H1 (cell line): ENCODE results near the gene ZNF500. TPM values are rescaled to one million over a fixed set of nuclear protein-coding genes. Genes with fewer than 3 reads are reported as not detected.

Source experiments
- CTCF ChIA-PET: fragments of 300-600 bp; sonication (Branson Sonifier 250); formaldehyde crosslinking; loops from one replicate; lab custom pipeline; 2021; ENCODE audit not compliant: partially characterized antibody; lab: Charles Lee
- POLR2A ChIA-PET: fragments of 300-600 bp; sonication (Branson Sonifier 250); formaldehyde crosslinking; loops from one replicate; lab custom pipeline; 2021; ENCODE audit warnings: inconsistent platforms; ENCODE audit not compliant: partially characterized antibody; lab: Charles Lee
- DNase-seq, 2 experiments: peaks; one replicate each; pipeline versions ENCODE4 v3.0.0 to v3.0.0-alpha.2; 2010 to 2022; ENCODE audit warnings: low spot score in 2 of 2, low read depth in 1 of 2, mixed read lengths in 1 of 2
- FAIRE-seq: peaks from 2 replicates; lab custom pipeline; 2011; peaks lifted over from hg19 to GRCh38; lab: Jason Lieb, UNC
- H2AFZ ChIP-seq: 2 replicates; pipeline ENCODE4 v1.8.1; 2012; ENCODE audit warnings: low read length, inconsistent platforms
- H2AK5ac ChIP-seq: 2 replicates; pipeline ENCODE4 v1.6.1; 2013; ENCODE audit warnings: low read depth, low read length
- H2BK120ac ChIP-seq: replicated peaks from 2 replicates; pipeline ENCODE3; 2013; ENCODE audit warnings: low read depth, low read length, inconsistent platforms
- H2BK12ac ChIP-seq: 2 replicates; pipeline ENCODE4 v1.6.1; 2013; ENCODE audit warnings: low read depth, low read length
- H2BK15ac ChIP-seq: 2 replicates; pipeline ENCODE4 v1.6.1; 2013; ENCODE audit warnings: low read length
- H2BK20ac ChIP-seq: 2 replicates; pipeline ENCODE4 v1.6.1; 2013; ENCODE audit warnings: low read length
- H2BK5ac ChIP-seq: 2 replicates; pipeline ENCODE4 v1.6.1; 2013; ENCODE audit warnings: low read depth, low read length
- H3K14ac ChIP-seq: 2 replicates; pipeline ENCODE4 v1.6.1; 2013; ENCODE audit warnings: inconsistent platforms; ENCODE audit not compliant: insufficient read length
- H3K18ac ChIP-seq: 2 replicates; pipeline ENCODE4 v1.6.1; 2013; ENCODE audit warnings: low read length; ENCODE audit errors: extremely low read depth
- H3K23ac ChIP-seq: 2 replicates; pipeline ENCODE4 v1.6.1; 2013; ENCODE audit warnings: inconsistent platforms; ENCODE audit not compliant: insufficient read length
- H3K23me2 ChIP-seq: 2 replicates; pipeline ENCODE4 v1.6.1; 2013; ENCODE audit warnings: low read depth, low read length
- H3K27ac ChIP-seq: 2 replicates; pipeline ENCODE4 v1.6.1; 2011; ENCODE audit warnings: low read depth, low read length, inconsistent platforms
- H3K27me3 ChIP-seq, 4 experiments: replicated peaks in 1 of 4; 1 replicate in 1 of 4; 2 replicates in 3 of 4; pipeline versions ENCODE4 v1.6.1 to v1.8.1; 2011 to 2013; ENCODE audit warnings: low read length in 3 of 4, mild to moderate bottlenecking in 3 of 4, inconsistent platforms in 2 of 4, mixed read lengths in 2 of 4, moderate library complexity in 1 of 4; ENCODE audit not compliant: control insufficient read depth in 3 of 4, insufficient read depth in 3 of 4; ENCODE audit errors: extremely low read depth in 1 of 4
- H3K36me3 ChIP-seq, 4 experiments: 2 replicates each; pipeline versions ENCODE4 v1.6.1 to v1.8.1; 2011 to 2013; ENCODE audit warnings: mild to moderate bottlenecking in 4 of 4, low read length in 3 of 4, moderate library complexity in 2 of 4, control low read depth in 1 of 4, inconsistent platforms in 1 of 4; ENCODE audit not compliant: insufficient read depth in 4 of 4, control insufficient read depth in 2 of 4
- H3K4ac ChIP-seq: replicated peaks from 2 replicates; pipeline ENCODE3; 2013; ENCODE audit warnings: low read length, low read depth, mixed read lengths, inconsistent platforms; ENCODE audit not compliant: insufficient read length
- H3K4me1 ChIP-seq, 4 experiments: replicated peaks in 1 of 4; 1 replicate in 1 of 4; 2 replicates in 3 of 4; pipeline versions ENCODE4 v1.6.1 to v1.8.1; 2011 to 2013; ENCODE audit warnings: low read length in 3 of 4, inconsistent platforms in 2 of 4, mixed read lengths in 1 of 4; ENCODE audit not compliant: insufficient read depth in 4 of 4, control insufficient read depth in 3 of 4
- H3K4me2 ChIP-seq, 2 experiments: 2 replicates each; pipeline versions ENCODE4 v1.6.1 to v1.8.1; 2011 to 2013; ENCODE audit warnings: low read depth in 2 of 2, low read length in 2 of 2, control low read depth in 1 of 2, inconsistent platforms in 1 of 2, mild to moderate bottlenecking in 1 of 2; ENCODE audit not compliant: insufficient read depth in 1 of 2
- H3K4me3 ChIP-seq, 4 experiments: fragments of 200-600, 300-600 bp in 1 of 4; sonication (generic), shearing (Covaris generic), sonication (Bioruptor Twin) in 1 of 4; 2 replicates each; pipeline versions ENCODE4 v1.5.1 to v1.8.1; 2011 to 2016; ENCODE audit warnings: low read length in 4 of 4, low read depth in 3 of 4, control low read depth in 2 of 4, inconsistent platforms in 2 of 4, mild to moderate bottlenecking in 2 of 4, mixed read lengths in 1 of 4, moderate library complexity in 1 of 4; ENCODE audit not compliant: insufficient read depth in 2 of 4; ENCODE audit errors: extremely low read depth in 1 of 4
- H3K56ac ChIP-seq: replicated peaks from 2 replicates; pipeline ENCODE3; 2013; ENCODE audit warnings: low read depth, mild to moderate bottlenecking, mixed read lengths, low read length, inconsistent platforms; ENCODE audit not compliant: insufficient read length
- H3K79me1 ChIP-seq: 2 replicates; pipeline ENCODE4 v1.6.1; 2013; ENCODE audit warnings: low read depth, low read length, control low read depth
- H3K79me2 ChIP-seq, 2 experiments: 2 replicates each; pipeline versions ENCODE4 v1.6.1 to v1.8.1; 2012 to 2013; ENCODE audit warnings: low read length in 2 of 2, mild to moderate bottlenecking in 2 of 2, inconsistent platforms in 1 of 2; ENCODE audit not compliant: insufficient read depth in 2 of 2, control insufficient read depth in 1 of 2
- H3K9ac ChIP-seq, 4 experiments: replicated peaks in 1 of 4; 1 replicate in 1 of 4; 2 replicates in 3 of 4; pipeline versions ENCODE4 v1.6.1 to v1.8.1; 2011 to 2013; ENCODE audit warnings: low read depth in 3 of 4, low read length in 3 of 4, control low read depth in 2 of 4, mild to moderate bottlenecking in 2 of 4, moderate library complexity in 2 of 4, inconsistent platforms in 1 of 4; ENCODE audit errors: extremely low read depth in 1 of 4
- H3K9me3 ChIP-seq, 2 experiments: 2 replicates each; pipeline versions ENCODE4 v1.6.1 to v1.8.1; 2012 to 2013; ENCODE audit warnings: mild to moderate bottlenecking in 2 of 2, moderate library complexity in 2 of 2, control low read depth in 1 of 2, inconsistent platforms in 1 of 2, low read depth in 1 of 2, low read length in 1 of 2, mixed read lengths in 1 of 2; ENCODE audit not compliant: insufficient read depth in 2 of 2
- H4K20me1 ChIP-seq, 2 experiments: replicated peaks in 1 of 2; 2 replicates each; pipeline versions ENCODE3 to v1.8.1; 2011 to 2013; ENCODE audit warnings: inconsistent platforms in 2 of 2, low read length in 2 of 2, mild to moderate bottlenecking in 1 of 2; ENCODE audit not compliant: insufficient read depth in 2 of 2, control insufficient read depth in 1 of 2
- H4K5ac ChIP-seq: 2 replicates; pipeline ENCODE4 v1.6.1; 2013; ENCODE audit warnings: low read length, low read depth, mixed read lengths, inconsistent platforms; ENCODE audit not compliant: insufficient read length
- H4K8ac ChIP-seq: 2 replicates; pipeline ENCODE4 v1.8.0; 2013; ENCODE audit warnings: mild to moderate bottlenecking, moderate library complexity, low read length, inconsistent platforms; ENCODE audit not compliant: insufficient read depth; ENCODE audit errors: extremely low read depth
- H4K91ac ChIP-seq: replicated peaks from 2 replicates; pipeline ENCODE3; 2013; ENCODE audit warnings: low read length, mixed read lengths, inconsistent platforms; ENCODE audit not compliant: insufficient read length
- BRCA1 ChIP-seq: IDR thresholded peaks from 2 replicates; pipeline ENCODE4 v1.6.1; 2012; ENCODE audit warnings: low read depth, low read length, improper control_type of control experiment
- CBX5 ChIP-seq: fragments of 300-800, 300-1000 bp; sonication (generic); IDR thresholded peaks from 2 replicates; pipeline ENCODE4 v1.7.1; 2016; ENCODE audit warnings: antibody characterized with exemption, low read length, low read depth
- CHD2 ChIP-seq: IDR thresholded peaks from 2 replicates; pipeline ENCODE4 v1.6.1; 2012; ENCODE audit warnings: low read length, improper control_type of control experiment
- CREB1 ChIP-seq: IDR thresholded peaks from 2 replicates; pipeline ENCODE4 v1.6.1; 2012; ENCODE audit warnings: inconsistent platforms
- EP300 ChIP-seq, 2 experiments: IDR thresholded peaks; 1 replicate in 1 of 2; 2 replicates in 1 of 2; pipeline ENCODE4 v1.6.1; 2011 to 2012; ENCODE audit warnings: low read depth in 2 of 2, low read length in 2 of 2, mild to moderate bottlenecking in 2 of 2, borderline replicate concordance in 1 of 2, inconsistent platforms in 1 of 2, moderate library complexity in 1 of 2
- FOSL1 ChIP-seq: IDR thresholded peaks from 2 replicates; pipeline ENCODE4 v1.6.1; 2011; ENCODE audit warnings: mild to moderate bottlenecking, low read depth, low read length, moderate library complexity; ENCODE audit not compliant: insufficient read depth
- GTF2F1 ChIP-seq: IDR thresholded peaks from 2 replicates; pipeline ENCODE4 v1.6.1; 2012; ENCODE audit warnings: low read depth, low read length, improper control_type of control experiment, borderline replicate concordance
- KDM5A ChIP-seq: fragments of 200-600 bp; IDR thresholded peaks from 2 replicates; pipeline ENCODE4 v1.7.1; 2012; ENCODE audit warnings: mild to moderate bottlenecking, low read length, inconsistent platforms, mixed read lengths
- NANOG ChIP-seq: IDR thresholded peaks from 2 replicates; pipeline ENCODE4 v1.6.1; 2011; ENCODE audit warnings: low read length, low read depth, mild to moderate bottlenecking, inconsistent platforms; ENCODE audit not compliant: insufficient read depth, poor library complexity, severe bottlenecking
- NRF1 ChIP-seq: IDR thresholded peaks from 2 replicates; pipeline ENCODE4 v1.6.1; 2011; ENCODE audit warnings: mild to moderate bottlenecking, low read depth, low read length, improper control_type of control experiment
- SP1 ChIP-seq: IDR thresholded peaks from 2 replicates; pipeline ENCODE4 v1.6.1; 2011; ENCODE audit warnings: low read depth, low read length
- SRF ChIP-seq: IDR thresholded peaks from 2 replicates; pipeline ENCODE4 v1.6.1; 2011; ENCODE audit warnings: mild to moderate bottlenecking, low read depth, low read length, moderate library complexity
- TAF1 ChIP-seq: IDR thresholded peaks from 2 replicates; pipeline ENCODE4 v1.6.1; 2011; ENCODE audit warnings: mild to moderate bottlenecking, low read depth, low read length
- USF2 ChIP-seq: IDR thresholded peaks from 2 replicates; pipeline ENCODE4 v1.6.1; 2011; ENCODE audit warnings: low read length, improper control_type of control experiment
- WGBS, 2 experiments: shearing (Covaris generic) in 1 of 2; methylation state at CpG; one replicate each; pipeline versions ENCODE4 v1.1.6 to v1.1.7; 2013 to 2015; ENCODE audit warnings: low lambda C conversion rate in 2 of 2, mixed read lengths in 2 of 2, inconsistent platforms in 1 of 2, low coverage in 1 of 2, missing lambda C conversion rate in 1 of 2; ENCODE audit not compliant: insufficient replicate concordance in 2 of 2, insufficient coverage in 1 of 2, insufficient read length in 1 of 2; ENCODE audit errors: extremely low coverage in 1 of 2, missing lambda C conversion rate in 1 of 2; 5-methylcytosine and 5-hydroxymethylcytosine counted together
- polyA plus RNA-seq, 7 experiments: library from polyadenylated mRNA; depleted of rRNA in 3 of 7; stranded (reverse) in 5 of 7; unstranded in 2 of 7; fragments of >200 nt in 5 of 7; fragments of 200-250 nt in 2 of 7; gene quantifications; 1 replicate in 5 of 7; 2 replicates in 1 of 7; 4 replicates in 1 of 7; pipeline versions ENCODE4 v1.2.1 to v1.2.3, GENCODE V29; 2011 to 2013; ENCODE audit warnings: missing spikeins in 2 of 7, mixed read lengths in 2 of 7
- total RNA-seq: library from RNA; stranded (reverse); fragmentation: NEBNext Ultra II Directional; extraction: Animal tissue kit (Norgen Biotek cat#: 25700); gene quantifications from 2 replicates; pipeline ENCODE4 v1.2.1, GENCODE V29; 2021

Gene ZNF500
- total and polyA plus RNA-seq, 2 of the 8 experiments (the other 6 are each of a cell fraction or from before 2014, with no cell fraction given) = 10.3 to 10.4 TPM

- Histone ChIP-seq H3K23ac (no peak overlapping the region), H3K23me2 (no peaks in the 10 kb centered on the region), H4K5ac (no peak overlapping the region), H3K18ac (no peak overlapping the region), H3K4me3 (no peak overlapping the region), H3K79me1 (no peaks in the 10 kb centered on the region; the same call in none of the 2 replicates), H4K91ac (no peak overlapping the region), H2BK120ac (no peak overlapping the region), H2BK20ac (no peak overlapping the region), H3K9me3 (peaks cover 0 to 5% of the 10 kb centered on the region in 2 experiments; a peak in 1 of 4 replicates), H2BK5ac (no peak overlapping the region), H2BK15ac (no peak overlapping the region), H2BK12ac (no peak overlapping the region), H3K79me2 (no peaks in the 10 kb centered on the region), H3K4me1 (no peaks in the 10 kb centered on the region), H3K56ac (no peak overlapping the region), H3K36me3 (peaks cover 8 to 45% (median 32%) of the 10 kb centered on the region in 4 experiments; a peak in 6 of 8 replicates), H3K27me3 (no peaks in the 10 kb centered on the region), H2AK5ac (no peak overlapping the region), H3K9ac (no peak overlapping the region), H3K4me2 (no peak overlapping the region), H2AFZ (no peak overlapping the region), H3K4ac (no peak overlapping the region), H3K14ac (no peak overlapping the region), H4K8ac (no peak overlapping the region), H3K27ac (no peak overlapping the region), H4K20me1 (peaks cover 2 to 3% of the 10 kb centered on the region in 2 experiments)
- WGBS, 2 experiments = 96% methylated on average over 4 of the region's 4 CpGs; no CpG with 5 or more reads in 1 of the 2 experiments
- ChIA-PET CTCF (no interaction called here), POLR2A (interaction anchor here (1.4 kb wide), 1 partner anchor 12 kb away, joined by 3 read pairs; no protein-coding TSS in a partner anchor)
- FAIRE-seq (no peak), DNase-seq (no peak)
- TF ChIP-seq SRF (no peak), SP1 (no peak), BRCA1 (no peak), GTF2F1 (no peak), TAF1 (no peak), NRF1 (no peak), CBX5 (no peak), EP300 (IDR thresholded peaks at IDR 0.05; ENCODE audit: borderline replicate concordance in 1 of 2, low read depth in 2 of 2, low read length in 2 of 2) (no peak), CHD2 (no peak), NANOG (no peak), CREB1 (no peak), USF2 (no peak), KDM5A (no peak), FOSL1 (no peak)
Measured at GRCh38 chr16:4754865-4755264, 12.1 kb downstream of the ZNF500 start.
